ENCODE results near the gene PRKACG. TPM values are rescaled to one million over a fixed set of nuclear protein-coding genes. Genes with fewer than 3 reads are reported as not detected.

Gene PRKACG
- total RNA-seq, 1 donor from 2014 or later = not detected

GRCh38 chr9:68966496-68966944 is 47.4 kb downstream of the PRKACG start:
- no peak overlapping the region for H3K4me3 ChIP-seq
- DNase-seq = no peak
- H3K4me1 ChIP-seq = peaks cover 6% of the 10 kb centered on the region
- H3K36me3 ChIP-seq = no peaks in the 10 kb centered on the region
- ATAC-seq = no peak
- no peaks in the 10 kb centered on the region for H3K27me3 ChIP-seq
- H3K27ac ChIP-seq = no peak overlapping the region
- H3K9me3 ChIP-seq = no peaks in the 10 kb centered on the region
- intact Hi-C loops (cut with DNase I) = no loop called here
- no peak for TF ChIP-seq CTCF (IDR thresholded peaks at IDR 0.05)

GRCh38 chr9:68964765-68965164 is 49.1 kb downstream of the PRKACG start:
- Histone ChIP-seq H3K27ac (no peak overlapping the region), H3K27me3 (no peaks in the 10 kb centered on the region), H3K9me3 (no peaks in the 10 kb centered on the region), H3K36me3 (no peaks in the 10 kb centered on the region), H3K4me1 (peaks cover 6% of the 10 kb centered on the region), H3K4me3 (no peak overlapping the region)
- intact Hi-C loops (cut with DNase I) = no loop called here
- no peak for TF ChIP-seq CTCF (IDR thresholded peaks at IDR 0.05)
- DNase-seq (no peak), ATAC-seq (no peak)

GRCh38 chr9:68964102-68964541 is 49.8 kb downstream of the PRKACG start:
- intact Hi-C loops (cut with DNase I) = no loop called here
- H3K9me3 ChIP-seq = no peaks in the 10 kb centered on the region
- H3K4me1 ChIP-seq = peaks cover 6% of the 10 kb centered on the region
- no peak for TF ChIP-seq CTCF (IDR thresholded peaks at IDR 0.05)
- H3K27me3 ChIP-seq = no peaks in the 10 kb centered on the region
- H3K4me3 ChIP-seq = no peak overlapping the region
- no peak for DNase-seq
- H3K27ac ChIP-seq = no peak overlapping the region
- no peaks in the 10 kb centered on the region for H3K36me3 ChIP-seq
- ATAC-seq = peak; percentile 9

- ATAC-seq = no peak
- Histone ChIP-seq H3K9me3 (no peaks in the 10 kb centered on the region), H3K36me3 (no peaks in the 10 kb centered on the region), H3K4me3 (no peak overlapping the region), H3K27ac (no peak overlapping the region), H3K27me3 (no peaks in the 10 kb centered on the region), H3K4me1 (peaks cover 6% of the 10 kb centered on the region)
- no peak for DNase-seq
- TF ChIP-seq CTCF (IDR thresholded peaks at IDR 0.05) = no peak
- intact Hi-C loops (cut with DNase I) = no loop called here
These were observed 50.5 kb downstream of the PRKACG start for GRCh38 chr9:68963416-68963815.

Other genes starting within 250 kb of the PRKACG start
- gene FXN, start 21.6 kb upstream of the PRKACG start, total RNA-seq = 12.4 TPM
- gene TJP2, start 160.2 kb upstream of the PRKACG start, total RNA-seq = 131 TPM